ENCODE data around the gene ADAT2.
A peak's percentile ranks its signal among the peaks of the same experiment; 100 is the strongest.
"Not testable (repeated sequence)": the region's sequence is repeated elsewhere in the genome, so short reads cannot be mapped to it uniquely, and the experiment has no call there.

The ADAT2 gene

GRCh38 chr6:143450453-143451371 lies at the start of gene ADAT2, which contains the start of gene PEX3:
Gene ADAT2, minus strand, starts transcription at chr6:143450695. Its CDS starts 37 bp downstream, at chr6:143450658.
Gene PEX3, plus strand, starts transcription at chr6:143450805. Its CDS starts 238 bp downstream, at chr6:143451043.
- peak; percentile 92 for DNase-seq

GRCh38 chr6:143498428-143498827 lies 47.9 kb upstream of the ADAT2 start:
- no peak for DNase-seq

- no peak for DNase-seq
These were observed 46.5 kb upstream of the ADAT2 start for GRCh38 chr6:143496974-143497373.

GRCh38 chr6:143490775-143491174 lies 40.3 kb upstream of the ADAT2 start:
- DNase-seq: no peak

GRCh38 chr6:143490244-143490643 lies 39.7 kb upstream of the ADAT2 start:
- DNase-seq: no peak

- DNase-seq: no peak
These were observed 36.3 kb upstream of the ADAT2 start for GRCh38 chr6:143486752-143487151.

- no peak for DNase-seq
These were observed 35.5 kb upstream of the ADAT2 start for GRCh38 chr6:143485967-143486366.

GRCh38 chr6:143482593-143482992 lies 32.1 kb upstream of the ADAT2 start:
- no peak for DNase-seq

GRCh38 chr6:143478479-143479062 lies 28.1 kb upstream of the ADAT2 start:
- peak; percentile 24 for DNase-seq

GRCh38 chr6:143476545-143476944 lies 26.1 kb upstream of the ADAT2 start:
- no peak for DNase-seq

- DNase-seq: no peak
These were observed 21.3 kb upstream of the ADAT2 start for GRCh38 chr6:143471822-143472221.

- DNase-seq: not testable (repeated sequence)
These were observed 18.3 kb upstream of the ADAT2 start for GRCh38 chr6:143468823-143469222.

- no peak for DNase-seq
These were observed 17.5 kb upstream of the ADAT2 start for GRCh38 chr6:143468026-143468425.

GRCh38 chr6:143465546-143465945 lies 15.1 kb upstream of the ADAT2 start:
- no peak for DNase-seq

- DNase-seq: no peak
These were observed 7.3 kb upstream of the ADAT2 start for GRCh38 chr6:143457563-143458359.

GRCh38 chr6:143451531-143451930 lies 1.0 kb upstream of the ADAT2 start:
- DNase-seq: peak; percentile 4

GRCh38 chr6:143449714-143450452 lies 612 bp downstream of the ADAT2 start:
- DNase-seq: peak; percentile 20

GRCh38 chr6:143449082-143449713 lies 1.3 kb downstream of the ADAT2 start:
- DNase-seq: no peak

GRCh38 chr6:143447865-143448264 lies 2.6 kb downstream of the ADAT2 start:
- not testable (repeated sequence) for DNase-seq

GRCh38 chr6:143443096-143443495 lies 7.4 kb downstream of the ADAT2 start:
- no peak for DNase-seq

GRCh38 chr6:143441680-143442545 lies 8.6 kb downstream of the ADAT2 start:
- no peak for DNase-seq
